Smooth muscle cell (in vitro differentiated cells): ENCODE measurements around the gene NFS1. TPM values are rescaled to one million over a fixed set of nuclear protein-coding genes. Genes with fewer than 3 reads are reported as not detected.
"Not testable (repeated sequence)": the region's sequence is repeated elsewhere in the genome, so short reads cannot be mapped to it uniquely, and the experiment has no call there.

Experiments
- DNase-seq: peaks from one replicate; lab custom pipeline; 2025; ENCODE audit not compliant: unreplicated experiment; lab: John Stamatoyannopoulos, UW
- H2AFZ ChIP-seq: fragments of 200-600 bp; sonication (generic); 2 replicates; pipeline ENCODE4 v1.6.0; 2016; ENCODE audit warnings: antibody characterized with exemption, low read depth, mild to moderate bottlenecking
- H3F3A ChIP-seq: fragments of 200-600 bp; sonication (generic); 2 replicates; pipeline ENCODE4 v1.6.0; 2017; ENCODE audit warnings: antibody characterized with exemption, low read depth
- H3K27ac ChIP-seq: fragments of 200-600 bp; sonication (generic); 2 replicates; pipeline ENCODE4 v1.5.1; 2016; ENCODE audit warnings: low read depth, mild to moderate bottlenecking
- H3K27me3 ChIP-seq: fragments of 200-600 bp; sonication (generic); 2 replicates; pipeline ENCODE4 v1.6.1; 2016; ENCODE audit warnings: low read depth, mild to moderate bottlenecking
- H3K36me3 ChIP-seq: fragments of 200-600 bp; sonication (generic); 2 replicates; pipeline ENCODE4 v1.5.1; 2016; ENCODE audit warnings: low read depth
- H3K4me1 ChIP-seq: fragments of 200-600 bp; sonication (generic); 2 replicates; pipeline ENCODE4 v1.5.1; 2016; ENCODE audit warnings: low read depth
- H3K4me2 ChIP-seq: fragments of 200-600 bp; sonication (generic); 2 replicates; pipeline ENCODE4 v1.6.0; 2016; ENCODE audit warnings: mild to moderate bottlenecking
- H3K4me3 ChIP-seq: fragments of 200-600 bp; sonication (generic); 2 replicates; pipeline ENCODE4 v1.5.1; 2016; ENCODE audit warnings: mild to moderate bottlenecking
- H3K79me2 ChIP-seq: fragments of 200-600 bp; sonication (generic); 2 replicates; pipeline ENCODE4 v1.6.0; 2016; ENCODE audit warnings: low read depth, mild to moderate bottlenecking
- H3K9ac ChIP-seq: fragments of 200-600 bp; sonication (generic); 2 replicates; pipeline ENCODE4 v1.6.0; 2016; ENCODE audit warnings: low read depth
- H3K9me3 ChIP-seq: fragments of 200-600 bp; sonication (generic); replicated peaks from 2 replicates; pipeline ENCODE4 v1.5.1; 2016; ENCODE audit warnings: low read depth
- H4K20me1 ChIP-seq: fragments of 200-600 bp; sonication (generic); 2 replicates; pipeline ENCODE4 v1.6.0; 2016; ENCODE audit warnings: low read depth
- WGBS: methylation state at CpG from one replicate; pipeline ENCODE4 v1.1.7; 2016; ENCODE audit warnings: low lambda C conversion rate; 5-methylcytosine and 5-hydroxymethylcytosine counted together
- polyA plus RNA-seq: library from polyadenylated mRNA; unstranded; fragments of >200 nt; fragmentation: Nextera tagmentation; extraction: Ambion mirVana; gene quantifications from 2 replicates; pipeline ENCODE4 v1.2.1, GENCODE V29; 2016
- total RNA-seq: library from RNA; depleted of rRNA; stranded (reverse); fragments of >200 nt; gene quantifications from 2 replicates; pipeline ENCODE4 v1.2.3, GENCODE V29; 2014
- TF ChIP-seq, protein P1 (sequence below): fragments of 200-600 bp; sonication (generic); IDR thresholded peaks from 2 replicates; pipeline ENCODE4 v1.5.1; 2017; ENCODE audit warnings: borderline replicate concordance, mild to moderate bottlenecking, antibody characterized with exemption; ENCODE audit not compliant: insufficient read depth, poor library complexity, severe bottlenecking

Gene NFS1
- total and polyA plus RNA-seq, 2 experiments from 2014 or later = 25.3 to 35.1 TPM

DNA sequence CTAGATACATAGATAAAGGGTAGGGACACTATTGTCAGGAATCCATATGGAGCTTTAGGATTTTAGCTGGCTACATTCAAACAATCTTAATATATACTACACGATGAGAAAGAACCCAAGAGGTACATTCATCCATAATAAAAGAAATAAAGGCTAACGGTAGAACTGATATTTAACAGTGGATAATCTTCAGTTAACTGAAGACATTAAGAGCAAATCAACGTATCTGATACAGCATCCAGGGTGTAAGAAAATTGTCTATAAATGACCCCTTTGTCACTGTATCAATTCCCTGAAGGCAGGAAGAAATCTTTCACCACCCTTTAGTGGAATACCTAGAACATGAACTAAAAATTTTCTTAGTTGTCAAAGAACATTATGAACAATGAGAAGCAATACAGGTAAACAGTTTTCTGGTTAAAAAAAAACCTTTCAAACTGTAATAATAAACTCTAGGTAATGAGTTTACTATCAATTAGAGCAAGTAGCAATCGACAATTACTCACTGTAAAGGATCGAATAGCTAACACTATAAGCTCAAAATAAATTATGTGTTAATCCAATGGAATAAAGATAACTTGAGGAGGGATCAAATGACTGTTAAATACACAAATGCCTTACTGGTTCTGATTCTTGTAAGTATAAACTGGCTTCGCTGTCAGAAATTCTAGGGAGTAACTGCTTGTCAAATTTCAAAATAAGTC, 11.9 kb upstream of the NFS1 start:
- no peak overlapping the region for H3K4me2 ChIP-seq
- no peak overlapping the region for H2AFZ ChIP-seq
- no peak overlapping the region for H3K4me3 ChIP-seq
- no peak overlapping the region for H3K9ac ChIP-seq
- no peaks in the 10 kb centered on the region for H3K9me3 ChIP-seq
- no peak for DNase-seq
- no peaks in the 10 kb centered on the region for H3K27me3 ChIP-seq
- TF ChIP-seq, protein P1, sequence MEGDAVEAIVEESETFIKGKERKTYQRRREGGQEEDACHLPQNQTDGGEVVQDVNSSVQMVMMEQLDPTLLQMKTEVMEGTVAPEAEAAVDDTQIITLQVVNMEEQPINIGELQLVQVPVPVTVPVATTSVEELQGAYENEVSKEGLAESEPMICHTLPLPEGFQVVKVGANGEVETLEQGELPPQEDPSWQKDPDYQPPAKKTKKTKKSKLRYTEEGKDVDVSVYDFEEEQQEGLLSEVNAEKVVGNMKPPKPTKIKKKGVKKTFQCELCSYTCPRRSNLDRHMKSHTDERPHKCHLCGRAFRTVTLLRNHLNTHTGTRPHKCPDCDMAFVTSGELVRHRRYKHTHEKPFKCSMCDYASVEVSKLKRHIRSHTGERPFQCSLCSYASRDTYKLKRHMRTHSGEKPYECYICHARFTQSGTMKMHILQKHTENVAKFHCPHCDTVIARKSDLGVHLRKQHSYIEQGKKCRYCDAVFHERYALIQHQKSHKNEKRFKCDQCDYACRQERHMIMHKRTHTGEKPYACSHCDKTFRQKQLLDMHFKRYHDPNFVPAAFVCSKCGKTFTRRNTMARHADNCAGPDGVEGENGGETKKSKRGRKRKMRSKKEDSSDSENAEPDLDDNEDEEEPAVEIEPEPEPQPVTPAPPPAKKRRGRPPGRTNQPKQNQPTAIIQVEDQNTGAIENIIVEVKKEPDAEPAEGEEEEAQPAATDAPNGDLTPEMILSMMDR = no peak
- 83% methylated on average over 6 of the region's 6 CpGs for WGBS
- H3K36me3 ChIP-seq = peaks cover 58% of the 10 kb centered on the region
- peaks cover 97% of the 10 kb centered on the region for H3K79me2 ChIP-seq
- peak overlapping the region; percentile 47 for H3K27ac ChIP-seq
- H3F3A ChIP-seq = peaks cover 74% of the 10 kb centered on the region
- no peaks in the 10 kb centered on the region for H3K4me1 ChIP-seq
- H4K20me1 ChIP-seq = peaks cover 100% of the 10 kb centered on the region

DNA sequence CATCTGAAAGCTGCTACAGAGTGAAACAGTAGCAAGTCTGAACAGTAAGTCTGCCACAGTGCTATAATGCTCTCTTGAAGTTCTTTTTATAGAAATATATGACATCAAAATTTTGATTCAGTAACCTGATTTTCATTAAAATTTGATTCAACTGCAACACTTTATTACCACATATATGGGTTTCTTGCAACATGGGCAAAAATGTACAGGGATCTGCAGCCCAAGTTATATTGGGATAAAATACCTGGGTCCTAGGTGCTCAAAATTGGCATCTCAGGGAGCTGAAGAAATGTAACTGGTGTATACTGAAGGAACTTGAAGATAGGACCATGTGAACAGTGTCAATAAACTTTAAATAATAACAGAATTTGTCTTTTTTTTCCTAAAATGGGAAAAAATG, 10.9 kb upstream of the NFS1 start:
- H3K27me3 ChIP-seq = no peaks in the 10 kb centered on the region
- H4K20me1 ChIP-seq = peaks cover 100% of the 10 kb centered on the region
- H3K4me2 ChIP-seq = no peak overlapping the region
- H2AFZ ChIP-seq = no peak overlapping the region
- no peak overlapping the region for H3K9ac ChIP-seq
- peak overlapping the region; percentile 47 for H3K27ac ChIP-seq
- H3K4me1 ChIP-seq = no peaks in the 10 kb centered on the region
- DNase-seq = no peak
- H3K79me2 ChIP-seq = peaks cover 88% of the 10 kb centered on the region
- TF ChIP-seq, protein P1 = no peak
- no peak overlapping the region for H3K4me3 ChIP-seq
- H3K9me3 ChIP-seq = no peaks in the 10 kb centered on the region
- H3K36me3 ChIP-seq = peaks cover 52% of the 10 kb centered on the region
- peaks cover 75% of the 10 kb centered on the region for H3F3A ChIP-seq

DNA sequence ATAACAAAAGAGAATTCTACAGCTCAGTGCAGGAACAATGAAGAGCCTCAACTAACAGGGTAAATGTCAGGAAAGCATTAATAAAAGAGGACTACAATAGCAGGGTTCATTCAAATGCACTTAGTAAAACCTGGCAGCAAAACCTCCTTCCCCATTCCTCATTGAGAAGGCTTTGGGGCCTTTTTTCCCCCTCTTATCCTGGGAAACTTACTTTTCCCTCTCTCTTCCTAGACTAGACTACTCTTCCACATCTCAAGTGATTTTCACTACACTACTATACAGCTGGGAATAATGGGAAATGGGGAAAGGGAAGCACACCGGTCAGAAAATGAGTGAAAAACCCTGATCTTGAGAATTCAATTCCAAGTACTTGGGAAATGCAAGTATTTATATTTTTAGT, 10.1 kb upstream of the NFS1 start:
- WGBS = 97% methylated on average over 1 of the region's 1 CpG
- Histone ChIP-seq H3F3A (peaks cover 75% of the 10 kb centered on the region), H3K27ac (peak overlapping the region; percentile 47), H3K4me3 (no peak overlapping the region), H3K79me2 (peaks cover 84% of the 10 kb centered on the region), H3K9me3 (no peaks in the 10 kb centered on the region), H3K9ac (no peak overlapping the region), H3K27me3 (no peaks in the 10 kb centered on the region), H3K36me3 (peaks cover 56% of the 10 kb centered on the region), H3K4me1 (no peaks in the 10 kb centered on the region), H2AFZ (no peak overlapping the region), H4K20me1 (peaks cover 100% of the 10 kb centered on the region), H3K4me2 (no peak overlapping the region)
- TF ChIP-seq, protein P1 = no peak
- no peak for DNase-seq

DNA sequence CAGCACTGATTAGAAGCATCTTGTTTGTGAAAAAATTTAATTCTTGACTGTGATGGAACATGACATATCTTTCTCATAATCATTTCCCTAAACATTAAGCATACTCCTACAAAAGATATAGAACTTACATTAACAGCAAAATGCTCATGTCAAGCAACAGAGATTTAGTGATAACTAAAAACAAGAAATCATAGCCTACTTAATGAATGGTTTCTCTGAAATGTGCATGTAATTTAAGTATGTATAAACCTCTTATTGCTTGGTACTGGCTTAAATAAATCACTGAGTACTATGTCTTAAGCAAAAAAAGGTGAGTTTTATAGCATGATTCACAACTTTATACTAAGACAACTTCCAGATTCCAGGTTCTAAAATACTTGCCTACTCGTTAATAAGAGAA, 9.3 kb upstream of the NFS1 start:
- Histone ChIP-seq H3F3A (peaks cover 76% of the 10 kb centered on the region), H3K36me3 (peaks cover 63% of the 10 kb centered on the region), H3K27me3 (no peaks in the 10 kb centered on the region), H2AFZ (no peak overlapping the region), H3K9me3 (no peaks in the 10 kb centered on the region), H3K9ac (no peak overlapping the region), H3K27ac (peak overlapping the region; percentile 47), H3K4me3 (no peak overlapping the region), H4K20me1 (peaks cover 100% of the 10 kb centered on the region), H3K79me2 (peaks cover 84% of the 10 kb centered on the region), H3K4me1 (no peaks in the 10 kb centered on the region), H3K4me2 (no peak overlapping the region)
- WGBS = 97% methylated on average over 1 of the region's 1 CpG
- DNase-seq = no peak
- TF ChIP-seq, protein P1 = no peak

DNA sequence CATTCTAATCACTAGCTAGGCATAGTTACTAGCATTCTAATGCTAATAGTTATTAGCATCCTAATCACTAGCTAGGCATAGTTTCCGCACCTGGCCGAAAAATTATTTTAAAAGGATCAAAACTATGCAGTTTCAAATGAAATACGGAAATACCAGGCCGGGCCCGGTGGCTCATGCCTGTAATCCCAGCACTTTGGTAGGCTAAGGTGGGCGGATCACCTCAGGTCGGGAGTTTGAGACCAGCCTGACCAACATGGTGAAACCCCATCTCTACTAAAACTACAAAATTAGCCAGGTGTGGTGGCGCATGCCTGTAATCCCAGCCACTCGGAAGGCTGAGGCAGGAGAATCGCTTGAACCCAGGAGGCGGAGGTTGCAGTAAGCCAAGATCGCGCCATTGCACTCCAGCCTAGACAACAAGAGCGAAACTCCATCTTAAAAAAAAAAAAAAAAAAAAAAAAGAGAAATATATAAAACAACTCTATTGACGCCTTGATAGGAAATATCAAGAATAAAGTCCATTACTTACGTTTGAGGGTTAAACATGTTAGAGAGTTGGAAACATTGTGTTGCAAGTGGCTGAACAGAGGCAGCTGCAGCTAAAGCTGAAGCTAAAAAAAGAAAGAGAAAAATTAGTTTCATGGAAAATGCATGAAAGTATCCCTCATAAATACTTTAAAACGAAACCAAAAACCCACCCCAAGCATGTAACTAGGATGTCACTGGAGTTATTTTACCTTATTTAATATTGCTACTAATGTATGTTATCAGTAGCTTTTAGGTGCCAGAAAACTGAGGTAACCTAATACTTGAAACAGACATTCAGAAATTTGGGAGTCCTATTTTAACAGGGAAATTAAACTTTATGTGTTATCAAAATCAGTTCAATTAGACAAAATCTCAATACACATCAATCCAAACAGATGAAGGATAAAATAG, 7.7 kb upstream of the NFS1 start:
- H3K27ac ChIP-seq = peak overlapping the region; percentile 16
- H3K4me3 ChIP-seq, H3K4me1 ChIP-seq, H2AFZ ChIP-seq, H3K27me3 ChIP-seq, H3K4me2 ChIP-seq, H3K9me3 ChIP-seq, H3K9ac ChIP-seq, DNase-seq: not testable (repeated sequence)
- peaks cover 70% of the 10 kb centered on the region for H3K79me2 ChIP-seq
- H3F3A ChIP-seq = peaks cover 85% of the 10 kb centered on the region
- peaks cover 99% of the 10 kb centered on the region for H4K20me1 ChIP-seq
- peaks cover 58% of the 10 kb centered on the region for H3K36me3 ChIP-seq
- 97% methylated on average over 17 of the region's 17 CpGs for WGBS
